HG03066 (cell line): ENCODE measurements around the gene SRPRB.

Source experiments
- ATAC-seq: cut with Tn5 transposase; IDR thresholded peaks from one replicate; pipeline ENCODE4 v1.9.1; 2021; ENCODE audit warnings: low read depth; ENCODE audit not compliant: unreplicated experiment

The SRPRB gene

GRCh38 chr3:133840055-133840737 is 34.6 kb downstream of the SRPRB start:
- no peak for ATAC-seq

GRCh38 chr3:133840767-133841166 is 35.2 kb downstream of the SRPRB start:
- ATAC-seq: no peak

GRCh38 chr3:133841196-133841595 is 35.6 kb downstream of the SRPRB start:
- ATAC-seq: no peak

GRCh38 chr3:133842158-133842557 is 36.5 kb downstream of the SRPRB start:
- ATAC-seq: no peak

GRCh38 chr3:133843634-133844033 is 38.0 kb downstream of the SRPRB start:
- ATAC-seq: no peak

- ATAC-seq: no peak
Measured at GRCh38 chr3:133845127-133845526, 39.5 kb downstream of the SRPRB start.

GRCh38 chr3:133849346-133849745 is 43.7 kb downstream of the SRPRB start:
- ATAC-seq: no peak

- no peak for ATAC-seq
Measured at GRCh38 chr3:133850034-133850433, 44.4 kb downstream of the SRPRB start.

- peak; percentile 47 for ATAC-seq
Measured at GRCh38 chr3:133851266-133851906, 45.8 kb downstream of the SRPRB start.

GRCh38 chr3:133851931-133852330 is 46.3 kb downstream of the SRPRB start:
- ATAC-seq: peak; percentile 6

- ATAC-seq: no peak
Measured at GRCh38 chr3:133853063-133853924, 47.7 kb downstream of the SRPRB start.

- no peak for ATAC-seq
Measured at GRCh38 chr3:133853925-133854227, 48.3 kb downstream of the SRPRB start.

- ATAC-seq: no peak
Measured at GRCh38 chr3:133854264-133855001, 48.8 kb downstream of the SRPRB start.

- ATAC-seq: no peak
Measured at GRCh38 chr3:133855002-133855370, 49.4 kb downstream of the SRPRB start.

GRCh38 chr3:133855772-133856171 is 50.2 kb downstream of the SRPRB start:
- no peak for ATAC-seq

GRCh38 chr3:133856316-133856715 is 50.7 kb downstream of the SRPRB start:
- no peak for ATAC-seq

- no peak for ATAC-seq
Measured at GRCh38 chr3:133857767-133858166, 52.2 kb downstream of the SRPRB start.

GRCh38 chr3:133859381-133860234 is 54.0 kb downstream of the SRPRB start:
- no peak for ATAC-seq

- no peak for ATAC-seq
Measured at GRCh38 chr3:133860519-133860918, 54.9 kb downstream of the SRPRB start.

- ATAC-seq: no peak
Measured at GRCh38 chr3:133862161-133862560, 56.5 kb downstream of the SRPRB start.
